ENCODE measurements around the gene TMEM59L. TPM values are rescaled to one million over a fixed set of nuclear protein-coding genes. Genes with fewer than 3 reads are reported as not detected.

The TMEM59L gene
- total and polyA plus RNA-seq, 9 of the 15 experiments (the other 6 are each of a cell fraction or from before 2014, with no cell fraction given): 0.37 TPM; not detected in 8

DNA sequence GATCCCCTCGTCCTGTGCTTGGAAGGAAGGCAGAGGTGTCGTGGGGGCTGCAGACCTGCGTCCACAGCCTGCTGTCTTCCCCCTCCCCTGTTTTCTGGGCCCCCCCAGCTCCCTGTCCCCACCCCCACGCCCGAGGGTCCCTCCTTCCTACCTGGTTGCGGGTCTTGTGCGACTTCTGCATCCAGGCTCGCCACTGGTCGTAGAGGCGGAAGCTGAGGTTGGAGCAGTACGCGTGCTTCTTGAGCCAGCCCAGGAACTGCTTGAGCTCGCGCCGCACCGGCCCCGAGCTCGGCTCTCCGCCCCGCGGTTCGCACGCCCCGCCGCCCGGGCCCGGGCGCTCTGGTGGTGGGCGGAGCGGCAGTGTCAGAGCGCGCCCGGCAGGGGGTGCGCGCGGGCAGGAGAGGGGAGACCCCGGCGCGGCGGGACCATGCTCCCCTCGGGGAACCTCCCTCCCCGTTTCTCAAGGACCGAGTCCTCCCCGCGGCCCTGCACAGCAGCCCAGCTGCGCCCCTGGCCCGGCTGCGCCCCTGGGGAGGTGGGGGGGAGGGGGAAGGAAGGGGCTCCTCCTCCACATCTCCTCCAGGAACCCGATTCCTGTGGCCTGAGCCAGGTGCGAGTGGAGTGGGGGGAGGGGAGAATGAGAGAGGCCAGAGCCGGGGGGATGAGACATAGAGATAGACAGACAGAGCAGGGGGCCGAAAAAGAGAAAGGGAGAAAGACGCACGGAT, 18.4 kb upstream of the TMEM59L start (continued):
- TF ChIP-seq, protein P1, sequence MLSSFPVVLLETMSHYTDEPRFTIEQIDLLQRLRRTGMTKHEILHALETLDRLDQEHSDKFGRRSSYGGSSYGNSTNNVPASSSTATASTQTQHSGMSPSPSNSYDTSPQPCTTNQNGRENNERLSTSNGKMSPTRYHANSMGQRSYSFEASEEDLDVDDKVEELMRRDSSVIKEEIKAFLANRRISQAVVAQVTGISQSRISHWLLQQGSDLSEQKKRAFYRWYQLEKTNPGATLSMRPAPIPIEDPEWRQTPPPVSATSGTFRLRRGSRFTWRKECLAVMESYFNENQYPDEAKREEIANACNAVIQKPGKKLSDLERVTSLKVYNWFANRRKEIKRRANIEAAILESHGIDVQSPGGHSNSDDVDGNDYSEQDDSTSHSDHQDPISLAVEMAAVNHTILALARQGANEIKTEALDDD (IDR thresholded peaks at IDR 0.05): no peak
- TF ChIP-seq NR1H2 (CRISPR knock-in tag; IDR thresholded peaks at IDR 0.05): no peak
- TF ChIP-seq E2F3 (CRISPR knock-in tag; IDR thresholded peaks at IDR 0.05): no peak
- no peak; the same call in 1 of the 2 replicates for TF ChIP-seq RUNX1 (IDR thresholded peaks at IDR 0.05; ENCODE audit: low read depth)
- TF ChIP-seq ZBTB17 (CRISPR knock-in tag; IDR thresholded peaks at IDR 0.05): no peak
- TF ChIP-seq, protein P2, sequence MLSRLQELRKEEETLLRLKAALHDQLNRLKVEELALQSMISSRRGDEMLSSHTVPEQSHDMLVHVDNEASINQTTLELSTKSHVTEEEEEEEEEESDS (CRISPR knock-in tag; IDR thresholded peaks at IDR 0.05): no peak
- TF ChIP-seq COPS2 (conservative IDR thresholded peaks at IDR 0.05): no peak
- TF ChIP-seq ZSCAN29 (IDR thresholded peaks at IDR 0.05): no peak
- TF ChIP-seq GABPA (tag; conservative IDR thresholded peaks at IDR 0.05; ENCODE audit: low read depth): no peak
- no peak for TF ChIP-seq U2AF1 (optimal IDR thresholded peaks at IDR 0.05; ENCODE audit: low read depth, low read length)
- no peak for TF ChIP-seq CBX2 (IDR thresholded peaks at IDR 0.05; ENCODE audit: insufficient read depth, low read length, poor library complexity, severe bottlenecking)
- TF ChIP-seq ATF7 (IDR thresholded peaks at IDR 0.05): peak; percentile 27; the same call in 1 of the 2 replicates
- TF ChIP-seq, protein P3, sequence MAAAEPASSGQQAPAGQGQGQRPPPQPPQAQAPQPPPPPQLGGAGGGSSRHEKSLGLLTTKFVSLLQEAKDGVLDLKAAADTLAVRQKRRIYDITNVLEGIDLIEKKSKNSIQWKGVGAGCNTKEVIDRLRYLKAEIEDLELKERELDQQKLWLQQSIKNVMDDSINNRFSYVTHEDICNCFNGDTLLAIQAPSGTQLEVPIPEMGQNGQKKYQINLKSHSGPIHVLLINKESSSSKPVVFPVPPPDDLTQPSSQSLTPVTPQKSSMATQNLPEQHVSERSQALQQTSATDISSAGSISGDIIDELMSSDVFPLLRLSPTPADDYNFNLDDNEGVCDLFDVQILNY (CRISPR knock-in tag; IDR thresholded peaks at IDR 0.05): no peak
- TF ChIP-seq ZNF124 (CRISPR knock-in tag; IDR thresholded peaks at IDR 0.05): no peak
- no peak for TF ChIP-seq PCBP1 (IDR thresholded peaks at IDR 0.05; ENCODE audit: low read depth, low read length, poor library complexity, severe bottlenecking)
- no peak for TF ChIP-seq HDGF (IDR thresholded peaks at IDR 0.05)
- TF ChIP-seq FOXA3 (CRISPR knock-in tag; conservative IDR thresholded peaks at IDR 0.05 in 1 of 2, IDR thresholded peaks at IDR 0.05 in 1 of 2): no peak
- no peak for TF ChIP-seq HDAC8 (tag; IDR thresholded peaks at IDR 0.05)
- TF ChIP-seq, protein P4, sequence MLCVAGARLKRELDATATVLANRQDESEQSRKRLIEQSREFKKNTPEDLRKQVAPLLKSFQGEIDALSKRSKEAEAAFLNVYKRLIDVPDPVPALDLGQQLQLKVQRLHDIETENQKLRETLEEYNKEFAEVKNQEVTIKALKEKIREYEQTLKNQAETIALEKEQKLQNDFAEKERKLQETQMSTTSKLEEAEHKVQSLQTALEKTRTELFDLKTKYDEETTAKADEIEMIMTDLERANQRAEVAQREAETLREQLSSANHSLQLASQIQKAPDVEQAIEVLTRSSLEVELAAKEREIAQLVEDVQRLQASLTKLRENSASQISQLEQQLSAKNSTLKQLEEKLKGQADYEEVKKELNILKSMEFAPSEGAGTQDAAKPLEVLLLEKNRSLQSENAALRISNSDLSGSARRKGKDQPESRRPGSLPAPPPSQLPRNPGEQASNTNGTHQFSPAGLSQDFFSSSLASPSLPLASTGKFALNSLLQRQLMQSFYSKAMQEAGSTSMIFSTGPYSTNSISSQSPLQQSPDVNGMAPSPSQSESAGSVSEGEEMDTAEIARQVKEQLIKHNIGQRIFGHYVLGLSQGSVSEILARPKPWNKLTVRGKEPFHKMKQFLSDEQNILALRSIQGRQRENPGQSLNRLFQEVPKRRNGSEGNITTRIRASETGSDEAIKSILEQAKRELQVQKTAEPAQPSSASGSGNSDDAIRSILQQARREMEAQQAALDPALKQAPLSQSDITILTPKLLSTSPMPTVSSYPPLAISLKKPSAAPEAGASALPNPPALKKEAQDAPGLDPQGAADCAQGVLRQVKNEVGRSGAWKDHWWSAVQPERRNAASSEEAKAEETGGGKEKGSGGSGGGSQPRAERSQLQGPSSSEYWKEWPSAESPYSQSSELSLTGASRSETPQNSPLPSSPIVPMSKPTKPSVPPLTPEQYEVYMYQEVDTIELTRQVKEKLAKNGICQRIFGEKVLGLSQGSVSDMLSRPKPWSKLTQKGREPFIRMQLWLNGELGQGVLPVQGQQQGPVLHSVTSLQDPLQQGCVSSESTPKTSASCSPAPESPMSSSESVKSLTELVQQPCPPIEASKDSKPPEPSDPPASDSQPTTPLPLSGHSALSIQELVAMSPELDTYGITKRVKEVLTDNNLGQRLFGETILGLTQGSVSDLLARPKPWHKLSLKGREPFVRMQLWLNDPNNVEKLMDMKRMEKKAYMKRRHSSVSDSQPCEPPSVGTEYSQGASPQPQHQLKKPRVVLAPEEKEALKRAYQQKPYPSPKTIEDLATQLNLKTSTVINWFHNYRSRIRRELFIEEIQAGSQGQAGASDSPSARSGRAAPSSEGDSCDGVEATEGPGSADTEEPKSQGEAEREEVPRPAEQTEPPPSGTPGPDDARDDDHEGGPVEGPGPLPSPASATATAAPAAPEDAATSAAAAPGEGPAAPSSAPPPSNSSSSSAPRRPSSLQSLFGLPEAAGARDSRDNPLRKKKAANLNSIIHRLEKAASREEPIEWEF (CRISPR knock-in tag; IDR thresholded peaks at IDR 0.05): no peak
- TF ChIP-seq, protein P5, sequence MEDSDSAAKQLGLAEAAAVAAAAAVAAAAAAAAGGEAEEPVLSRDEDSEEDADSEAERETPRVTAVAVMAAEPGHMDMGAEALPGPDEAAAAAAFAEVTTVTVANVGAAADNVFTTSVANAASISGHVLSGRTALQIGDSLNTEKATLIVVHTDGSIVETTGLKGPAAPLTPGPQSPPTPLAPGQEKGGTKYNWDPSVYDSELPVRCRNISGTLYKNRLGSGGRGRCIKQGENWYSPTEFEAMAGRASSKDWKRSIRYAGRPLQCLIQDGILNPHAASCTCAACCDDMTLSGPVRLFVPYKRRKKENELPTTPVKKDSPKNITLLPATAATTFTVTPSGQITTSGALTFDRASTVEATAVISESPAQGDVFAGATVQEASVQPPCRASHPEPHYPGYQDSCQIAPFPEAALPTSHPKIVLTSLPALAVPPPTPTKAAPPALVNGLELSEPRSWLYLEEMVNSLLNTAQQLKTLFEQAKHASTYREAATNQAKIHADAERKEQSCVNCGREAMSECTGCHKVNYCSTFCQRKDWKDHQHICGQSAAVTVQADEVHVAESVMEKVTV (CRISPR knock-in tag; IDR thresholded peaks at IDR 0.05): 0 out of 2 replicates have a peak, but pooled peaks have one; percentile 11
